C1 segment of cervical spinal cord (tissue), 14 donors: ENCODE results near the gene ZNF346.

Experiments used
- DNase-seq, 14 donors: peaks; one replicate each; lab custom pipeline; 2025; lab: John Stamatoyannopoulos, UW

Gene ZNF346

DNA sequence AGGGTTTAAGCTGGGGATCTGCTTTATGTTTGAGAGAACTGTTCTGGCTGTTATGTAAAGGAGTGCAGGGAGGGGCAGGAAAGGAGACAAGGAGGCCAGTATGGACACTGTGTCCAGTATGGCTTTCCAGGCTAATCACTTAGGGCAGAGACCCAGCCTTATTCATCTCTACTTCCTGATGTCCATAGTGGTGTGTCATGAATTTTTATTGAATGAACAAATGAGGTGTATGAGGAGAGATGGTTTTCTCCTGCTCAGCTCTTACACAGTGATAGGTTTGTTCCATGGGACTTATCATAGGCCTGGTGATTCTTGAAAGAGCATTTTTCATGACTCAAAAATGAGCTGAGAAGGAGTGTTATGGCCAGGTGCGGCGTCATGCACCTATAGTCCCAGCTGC is 43.7 kb downstream of the ZNF346 start:
- DNase-seq = no peak

DNA sequence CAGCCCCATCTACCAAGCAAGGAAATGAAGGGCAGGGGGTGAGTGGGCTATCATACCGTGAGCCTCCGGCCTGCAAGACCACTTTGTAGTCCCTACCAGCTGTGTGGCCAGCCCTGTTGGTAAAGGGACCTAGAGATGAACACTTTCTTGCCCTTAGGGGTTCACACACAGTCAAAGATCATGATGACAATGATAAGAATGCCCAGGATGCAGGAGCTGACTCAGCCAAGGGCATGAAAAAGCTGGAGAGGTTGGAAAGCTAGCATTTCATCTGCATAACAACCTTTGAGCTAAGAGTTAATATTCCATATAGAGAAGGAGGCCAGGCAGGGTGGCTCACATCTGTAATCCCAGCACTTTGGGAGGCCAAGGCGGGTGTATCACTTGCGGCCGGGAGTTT is 45.0 kb downstream of the ZNF346 start:
- no peak for DNase-seq

DNA sequence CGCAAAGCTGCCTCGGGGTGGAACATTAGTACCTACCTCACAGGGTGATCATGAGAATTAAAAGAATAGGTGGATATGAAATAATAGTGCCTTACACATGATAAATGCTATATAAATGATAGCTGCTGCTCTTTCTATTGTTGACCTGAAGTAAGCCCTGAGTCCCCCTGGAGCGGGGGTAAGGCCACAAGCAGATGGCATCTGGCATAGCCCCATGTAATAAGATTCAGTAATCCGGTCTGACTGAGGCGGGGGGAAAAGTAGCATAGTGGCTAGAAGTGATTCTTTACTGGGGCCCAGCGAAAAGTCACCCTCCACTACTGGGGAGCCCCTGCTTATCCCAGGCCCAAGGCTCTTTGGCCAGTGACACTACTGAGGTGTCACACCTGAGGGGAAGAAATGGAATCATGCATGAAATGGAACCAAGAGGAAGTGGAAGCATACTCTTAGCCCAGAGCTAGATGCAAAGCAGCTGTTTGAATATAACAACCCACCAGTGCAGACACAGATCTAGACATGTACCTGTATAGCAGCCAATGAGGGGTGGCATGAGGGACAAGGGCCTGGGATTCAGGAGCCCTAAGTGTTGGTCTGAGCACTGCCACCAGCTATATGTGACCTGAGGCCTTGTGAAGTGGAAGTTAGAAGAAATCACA is 48.2 kb downstream of the ZNF346 start:
- DNase-seq = no peak

DNA sequence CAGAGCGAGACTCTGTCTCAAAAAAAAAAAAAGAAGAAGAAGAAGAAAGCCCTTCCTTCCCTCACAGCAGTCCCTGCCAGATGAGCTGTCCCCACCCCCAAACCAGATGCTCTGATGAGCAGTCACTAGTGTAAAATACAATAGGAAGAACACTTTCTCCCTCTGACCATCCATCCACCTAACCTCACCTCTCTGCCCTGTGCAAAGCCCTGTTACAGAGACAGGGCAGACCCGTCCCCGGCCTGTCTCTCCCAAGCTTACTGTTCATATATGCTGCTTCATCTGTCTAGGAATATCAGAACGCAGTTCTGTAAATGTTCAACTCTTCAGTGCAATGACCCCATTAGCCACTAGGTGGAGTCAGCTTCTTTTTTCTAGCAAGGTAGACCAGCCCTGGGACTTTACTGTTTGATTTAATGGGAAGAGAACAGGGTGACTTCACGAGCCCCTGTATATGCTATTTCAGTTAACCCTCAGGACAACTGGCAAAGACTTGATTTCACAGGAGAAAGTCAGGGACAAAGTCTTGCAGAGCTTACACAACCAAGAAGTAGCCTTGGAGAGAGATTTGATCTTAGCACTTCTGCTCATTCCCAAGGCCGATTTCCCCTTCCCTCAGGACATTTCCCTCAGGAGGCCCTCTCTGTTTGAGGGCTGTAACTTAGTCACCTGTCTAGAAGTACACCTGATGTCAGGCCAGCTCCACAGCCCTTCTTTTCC is 49.3 kb downstream of the ZNF346 start:
- peak in 10 of 14 donors; percentile 9 to 41 (median 19) for DNase-seq

DNA sequence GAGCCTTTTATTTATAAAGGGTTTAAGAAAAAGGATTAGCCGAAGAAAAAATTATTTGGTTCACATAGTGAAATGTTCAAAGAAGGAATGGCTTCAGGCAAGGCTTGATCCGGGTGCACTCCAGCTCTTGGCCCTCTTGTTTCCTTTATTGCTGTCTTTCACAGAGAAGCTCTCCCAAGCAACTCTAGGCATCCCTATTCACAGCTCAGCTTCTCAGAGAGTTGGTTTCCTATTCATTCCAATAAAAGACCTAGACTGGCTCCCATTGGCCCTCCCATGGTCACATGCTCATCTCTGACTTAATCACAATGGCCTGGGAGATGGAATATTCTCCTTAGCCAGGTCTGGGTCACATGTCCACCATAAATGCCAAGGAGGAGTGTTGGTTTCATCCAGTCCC is 54.8 kb downstream of the ZNF346 start:
- DNase-seq = no peak

DNA sequence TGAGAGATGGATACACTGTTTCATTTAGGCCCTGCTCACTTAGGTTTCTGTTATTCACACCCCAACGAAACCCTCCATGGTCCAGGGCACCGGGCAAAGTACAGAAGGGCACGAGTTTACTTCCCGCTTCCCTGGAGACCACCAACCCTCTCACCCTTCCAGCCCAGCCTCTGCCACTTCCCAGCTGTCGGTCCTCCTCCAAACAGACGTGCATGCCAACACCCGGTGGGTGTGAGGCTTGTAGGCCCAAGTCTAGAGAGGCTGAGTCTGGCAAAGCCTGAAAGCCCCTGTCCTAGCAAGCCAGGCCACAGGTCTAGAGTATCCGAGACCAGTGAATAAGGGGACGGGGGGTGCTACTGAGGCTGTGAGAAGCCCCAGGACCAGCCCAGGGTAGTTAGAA is 57.1 kb downstream of the ZNF346 start:
- DNase-seq = no peak

DNA sequence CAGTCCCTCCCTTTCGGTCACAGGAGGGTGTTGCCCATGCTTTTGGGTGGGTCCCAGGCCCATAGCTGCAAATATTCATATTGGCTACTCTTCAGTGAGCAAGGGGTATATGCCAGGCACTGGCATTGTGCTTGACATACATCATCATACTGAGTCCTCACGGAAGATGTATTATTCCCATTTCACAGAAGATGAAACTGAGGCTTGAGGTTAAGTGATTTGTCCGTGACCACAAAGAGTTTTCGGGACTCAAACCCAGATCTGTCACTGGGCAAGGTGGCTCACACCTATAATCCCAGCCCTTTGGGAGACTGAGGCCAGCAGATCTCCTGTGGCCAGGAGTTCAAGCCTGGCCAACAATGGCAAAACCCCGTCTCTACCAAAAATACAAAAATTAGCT is 57.8 kb downstream of the ZNF346 start:
- DNase-seq = no peak

DNA sequence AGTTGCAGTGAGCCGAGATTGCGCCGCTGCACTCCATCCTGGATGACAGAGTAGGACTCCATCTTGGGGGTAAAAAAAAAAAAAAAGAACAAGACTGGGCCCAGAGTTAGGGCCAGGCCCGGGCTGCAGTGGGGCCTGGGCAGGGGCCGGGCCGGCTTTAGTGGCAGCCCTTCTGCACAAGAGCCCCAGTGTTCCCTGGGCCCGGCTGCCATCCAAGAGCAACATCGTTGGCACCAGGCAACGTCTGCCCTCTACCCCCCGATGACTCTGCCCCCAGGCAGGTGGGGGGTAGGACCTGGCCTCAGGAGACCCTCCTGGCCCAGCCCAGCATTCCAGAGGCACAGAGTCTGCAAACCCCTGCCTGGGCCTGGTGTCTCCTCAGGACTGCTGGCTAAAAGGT is 59.4 kb downstream of the ZNF346 start:
- DNase-seq = no peak

DNA sequence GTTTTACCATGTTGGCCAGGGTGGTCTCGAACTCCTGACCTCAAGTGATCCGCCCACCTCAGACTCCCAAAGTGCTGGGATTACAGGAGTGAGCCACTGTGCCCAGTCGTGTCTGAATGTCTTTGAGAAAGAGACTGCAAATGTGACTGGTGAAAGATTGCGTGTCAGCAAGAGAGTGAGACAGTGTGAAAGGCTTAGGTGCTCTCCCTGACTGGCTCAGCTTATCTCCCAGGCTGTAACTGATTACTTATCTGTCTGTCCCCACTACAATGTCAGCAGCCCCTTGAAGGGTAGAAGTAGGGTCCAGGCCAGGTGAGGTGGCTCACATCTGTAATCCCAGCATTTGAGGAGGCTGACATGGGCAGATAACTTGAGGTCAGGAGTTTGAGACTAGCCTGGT is 60.9 kb downstream of the ZNF346 start:
- no peak for DNase-seq

DNA sequence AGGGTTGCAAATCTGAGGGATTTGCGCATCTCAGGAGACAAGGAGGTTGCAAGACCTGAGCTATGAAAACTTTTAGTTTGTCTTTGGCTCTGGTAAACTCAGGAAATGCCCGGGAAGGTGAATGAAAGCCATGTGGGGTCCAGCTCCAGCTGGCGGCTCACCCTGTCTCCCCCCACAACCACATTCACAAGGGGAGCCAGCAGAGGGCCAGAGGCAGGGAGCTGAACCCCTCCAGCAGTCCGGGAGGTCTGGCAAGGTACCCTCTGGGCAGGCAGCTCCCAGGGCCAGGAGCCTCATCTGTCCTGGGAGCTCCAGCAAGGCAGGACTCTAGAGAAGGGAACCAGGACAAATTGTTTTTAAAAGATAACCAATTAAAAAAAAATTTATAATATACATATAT is 61.7 kb downstream of the ZNF346 start:
- DNase-seq = no peak

DNA sequence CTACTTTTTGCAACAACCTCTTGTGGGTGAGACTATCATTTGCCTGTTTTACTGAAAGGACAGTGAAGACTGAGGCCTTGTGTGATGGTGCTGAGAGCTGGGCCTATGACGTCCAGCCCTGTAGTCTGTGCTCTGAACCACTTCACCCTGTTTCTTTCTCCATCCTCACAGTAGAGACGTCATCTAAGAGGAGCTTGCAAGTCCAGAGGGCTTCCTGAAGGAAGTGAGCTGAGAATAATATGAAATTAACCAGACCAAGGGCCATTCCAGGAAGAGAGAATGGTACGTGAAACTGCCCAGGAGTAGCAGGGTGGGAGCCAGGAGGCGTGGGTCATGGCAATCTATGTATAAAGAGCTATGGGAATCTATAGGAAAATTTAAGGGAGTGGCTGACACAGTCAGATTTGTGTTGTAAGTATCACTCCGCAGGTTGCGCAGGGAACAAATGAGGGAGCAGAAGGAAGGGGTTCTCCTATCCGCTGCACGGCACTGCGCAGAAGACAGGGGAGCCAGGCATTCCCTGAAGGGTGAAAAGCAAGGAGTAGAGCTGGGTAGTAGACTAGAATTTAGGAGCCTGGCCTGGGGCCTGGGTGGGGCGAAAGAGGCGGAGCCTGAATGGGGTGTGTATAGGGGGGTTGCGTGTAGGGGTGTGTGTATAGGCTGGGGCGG is 63.6 kb downstream of the ZNF346 start:
- DNase-seq = no peak

DNA sequence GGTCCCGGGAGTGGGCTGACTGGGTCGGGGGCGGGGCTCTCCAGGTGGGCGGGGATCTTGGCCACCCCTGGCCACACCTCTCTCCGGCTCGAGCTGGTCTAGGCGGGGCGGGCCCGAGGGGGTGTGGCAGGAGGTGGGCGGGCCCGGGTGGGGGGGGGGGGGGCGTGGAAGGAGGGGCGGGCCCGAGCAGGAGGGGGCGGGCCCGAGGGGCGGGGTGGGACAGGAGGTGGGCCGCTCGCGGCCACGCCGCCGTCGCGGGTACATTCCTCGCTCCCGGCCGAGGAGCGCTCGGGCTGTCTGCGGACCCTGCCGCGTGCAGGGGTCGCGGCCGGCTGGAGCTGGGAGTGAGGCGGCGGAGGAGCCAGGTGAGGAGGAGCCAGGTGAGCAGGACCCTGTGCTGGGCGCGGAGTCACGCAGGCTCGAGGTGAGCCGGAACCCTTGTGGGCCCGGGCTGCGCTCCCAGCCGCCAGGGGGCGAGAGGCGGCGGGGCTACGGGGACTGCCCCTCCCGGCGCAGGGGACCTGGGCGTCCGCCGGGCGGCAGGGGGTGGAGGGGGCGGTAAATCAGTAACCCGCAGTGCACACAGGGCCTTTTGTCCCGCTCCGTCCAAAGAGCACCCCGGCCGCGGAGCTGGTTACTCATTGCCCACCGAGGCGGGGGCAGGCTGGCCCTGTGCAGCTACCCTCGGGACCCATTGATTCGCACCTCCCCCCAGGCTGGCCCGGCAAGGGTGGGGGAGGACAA is 64.3 kb downstream of the ZNF346 start, which contains the start of gene FGFR4:
Gene FGFR4 (plus strand): TSS at position 262 of the 744 bp plus-strand sequence. CDS start 2,688 bp downstream, outside the sequence.
- peak in 2 of 14 donors; percentile 3 to 50 for DNase-seq

DNA sequence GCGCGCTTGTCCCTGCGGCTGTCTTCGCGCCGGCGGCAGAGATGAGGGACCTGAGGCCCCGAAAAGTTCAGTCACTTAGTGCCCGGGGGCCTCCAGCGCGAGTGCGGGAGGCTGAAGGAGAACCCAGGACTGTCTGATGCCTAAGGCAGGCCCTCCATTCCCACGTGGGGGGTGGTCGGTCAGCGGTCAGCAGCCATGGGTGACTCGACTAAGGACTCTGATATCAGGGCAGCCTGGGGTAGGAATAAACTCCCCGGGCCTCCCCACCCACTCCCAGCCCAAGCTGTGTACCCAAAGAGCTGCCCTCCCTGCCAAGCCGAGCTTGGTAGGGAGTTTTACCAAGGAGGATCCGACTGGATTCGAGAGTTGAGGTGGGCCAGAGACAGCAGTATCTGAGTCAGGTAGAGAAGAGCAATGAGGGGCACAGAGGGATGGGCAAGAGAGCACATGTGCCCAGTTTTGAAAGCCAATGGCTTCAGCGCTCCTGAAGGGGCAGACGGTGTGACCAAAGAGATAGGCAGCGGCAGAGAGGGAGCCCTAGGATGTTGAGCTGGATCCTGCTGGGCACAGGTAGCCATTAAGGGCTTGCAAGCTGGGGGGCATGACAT is 65.0 kb downstream of the ZNF346 start:
- no peak for DNase-seq

DNA sequence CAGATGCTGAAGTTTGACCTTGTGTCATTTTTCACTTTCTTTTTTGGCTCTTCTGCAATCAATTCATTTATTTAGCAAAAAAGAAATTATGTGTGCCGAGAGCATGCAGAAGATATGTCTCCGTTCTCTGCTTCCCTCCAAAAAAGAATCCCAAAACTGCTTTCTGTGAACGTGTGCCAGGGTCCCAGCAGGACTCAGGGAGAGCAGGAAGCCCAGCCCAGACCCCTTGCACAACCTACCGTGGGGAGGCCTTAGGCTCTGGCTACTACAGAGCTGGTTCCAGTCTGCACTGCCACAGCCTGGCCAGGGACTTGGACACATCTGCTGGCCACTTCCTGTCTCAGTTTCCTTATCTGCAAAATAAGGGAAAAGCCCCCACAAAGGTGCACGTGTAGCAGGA is 66.6 kb downstream of the ZNF346 start:
- no peak for DNase-seq

DNA sequence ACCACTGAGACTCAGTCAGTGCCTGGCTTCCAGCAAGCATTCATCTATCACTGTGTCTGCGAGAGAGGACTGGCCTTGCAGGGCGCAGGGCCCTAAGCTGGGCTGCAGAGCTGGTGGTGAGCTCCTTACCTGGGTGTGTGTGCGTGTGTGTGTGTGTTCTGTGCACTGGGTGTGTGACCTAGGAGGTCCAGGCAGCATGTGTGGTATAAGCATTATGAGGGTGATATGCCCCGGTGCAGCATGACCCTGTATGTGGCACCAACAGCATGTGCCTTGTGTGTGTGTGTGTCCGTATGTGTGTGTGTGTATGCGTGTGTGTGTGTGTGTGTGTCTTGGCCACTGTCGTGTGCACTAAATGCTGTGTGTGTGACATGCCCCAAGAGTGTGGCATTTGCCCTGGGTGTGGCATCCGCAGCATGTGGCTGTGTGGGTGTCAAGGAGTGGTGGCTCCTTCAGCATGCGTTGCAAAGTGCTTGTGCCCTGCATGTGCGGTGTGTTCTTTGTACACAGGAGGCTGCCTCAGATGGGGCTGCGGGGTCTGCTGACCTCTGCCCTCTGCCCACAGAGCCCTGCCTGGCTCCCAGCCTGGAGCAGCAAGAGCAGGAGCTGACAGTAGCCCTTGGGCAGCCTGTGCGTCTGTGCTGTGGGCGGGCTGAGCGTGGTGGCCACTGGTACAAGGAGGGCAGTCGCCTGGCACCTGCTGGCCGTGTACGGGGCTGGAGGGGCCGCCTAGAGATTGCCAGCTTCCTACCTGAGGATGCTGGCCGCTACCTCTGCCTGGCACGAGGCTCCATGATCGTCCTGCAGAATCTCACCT is 67.5 kb downstream of the ZNF346 start:
- no peak for DNase-seq

DNA sequence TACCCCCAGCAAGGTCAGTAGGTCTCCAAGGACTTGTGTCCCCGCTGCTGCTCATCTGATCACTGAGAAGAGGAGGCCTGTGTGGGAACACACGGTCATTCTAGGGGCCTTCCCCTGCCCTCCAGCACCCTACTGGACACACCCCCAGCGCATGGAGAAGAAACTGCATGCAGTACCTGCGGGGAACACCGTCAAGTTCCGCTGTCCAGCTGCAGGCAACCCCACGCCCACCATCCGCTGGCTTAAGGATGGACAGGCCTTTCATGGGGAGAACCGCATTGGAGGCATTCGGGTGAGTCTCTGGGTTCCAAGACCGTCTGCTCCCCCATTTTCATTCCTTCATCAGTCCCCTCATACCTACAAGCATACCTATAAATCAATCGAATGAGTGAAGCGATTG is 68.3 kb downstream of the ZNF346 start:
- no peak for DNase-seq

DNA sequence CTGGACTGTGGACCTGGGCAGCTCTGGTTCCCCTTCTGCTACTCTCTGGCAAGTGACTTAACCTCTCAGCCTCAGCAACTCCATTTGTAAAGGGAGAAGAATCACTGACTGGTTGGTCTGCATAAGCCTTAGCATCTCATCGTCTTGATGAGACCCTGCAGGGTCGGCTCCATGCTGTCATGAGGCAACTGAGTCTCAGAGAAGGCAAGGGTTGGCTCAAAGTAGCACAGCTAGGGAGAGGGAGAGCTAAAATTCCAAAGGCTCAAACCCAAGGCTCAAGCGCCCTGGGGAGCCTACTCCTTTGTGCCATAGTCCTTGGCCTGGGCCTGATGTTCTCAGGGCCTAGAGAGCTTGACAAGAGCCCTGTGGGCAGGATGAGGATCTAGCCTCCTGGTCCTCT is 68.7 kb downstream of the ZNF346 start:
- no peak for DNase-seq

DNA sequence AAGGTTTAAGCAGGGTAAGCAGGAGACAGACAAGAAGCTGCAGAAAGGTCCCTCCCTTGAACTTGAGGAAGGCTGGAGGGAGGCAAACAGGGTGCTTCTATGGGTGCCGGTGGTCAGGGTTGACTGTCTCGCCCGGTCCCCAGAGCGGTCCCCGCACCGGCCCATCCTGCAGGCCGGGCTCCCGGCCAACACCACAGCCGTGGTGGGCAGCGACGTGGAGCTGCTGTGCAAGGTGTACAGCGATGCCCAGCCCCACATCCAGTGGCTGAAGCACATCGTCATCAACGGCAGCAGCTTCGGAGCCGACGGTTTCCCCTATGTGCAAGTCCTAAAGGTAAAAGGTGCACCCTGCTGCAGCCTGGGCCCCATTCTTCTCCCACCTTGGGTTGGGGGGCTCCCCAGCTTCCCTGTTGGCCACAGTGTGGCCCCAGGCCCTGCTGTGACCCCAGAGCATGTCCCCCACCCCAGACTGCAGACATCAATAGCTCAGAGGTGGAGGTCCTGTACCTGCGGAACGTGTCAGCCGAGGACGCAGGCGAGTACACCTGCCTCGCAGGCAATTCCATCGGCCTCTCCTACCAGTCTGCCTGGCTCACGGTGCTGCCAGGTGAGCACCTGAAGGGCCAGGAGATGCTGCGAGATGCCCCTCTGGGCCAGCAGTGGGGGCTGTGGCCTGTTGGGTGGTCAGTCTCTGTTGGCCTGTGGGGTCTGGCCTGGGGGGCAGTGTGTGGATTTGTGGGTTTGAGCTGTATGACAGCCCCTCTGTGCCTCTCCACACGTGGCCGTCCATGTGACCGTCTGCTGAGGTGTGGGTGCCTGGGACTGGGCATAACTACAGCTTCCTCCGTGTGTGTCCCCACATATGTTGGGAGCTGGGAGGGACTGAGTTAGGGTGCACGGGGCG is 69.9 kb downstream of the ZNF346 start:
- no peak for DNase-seq

DNA sequence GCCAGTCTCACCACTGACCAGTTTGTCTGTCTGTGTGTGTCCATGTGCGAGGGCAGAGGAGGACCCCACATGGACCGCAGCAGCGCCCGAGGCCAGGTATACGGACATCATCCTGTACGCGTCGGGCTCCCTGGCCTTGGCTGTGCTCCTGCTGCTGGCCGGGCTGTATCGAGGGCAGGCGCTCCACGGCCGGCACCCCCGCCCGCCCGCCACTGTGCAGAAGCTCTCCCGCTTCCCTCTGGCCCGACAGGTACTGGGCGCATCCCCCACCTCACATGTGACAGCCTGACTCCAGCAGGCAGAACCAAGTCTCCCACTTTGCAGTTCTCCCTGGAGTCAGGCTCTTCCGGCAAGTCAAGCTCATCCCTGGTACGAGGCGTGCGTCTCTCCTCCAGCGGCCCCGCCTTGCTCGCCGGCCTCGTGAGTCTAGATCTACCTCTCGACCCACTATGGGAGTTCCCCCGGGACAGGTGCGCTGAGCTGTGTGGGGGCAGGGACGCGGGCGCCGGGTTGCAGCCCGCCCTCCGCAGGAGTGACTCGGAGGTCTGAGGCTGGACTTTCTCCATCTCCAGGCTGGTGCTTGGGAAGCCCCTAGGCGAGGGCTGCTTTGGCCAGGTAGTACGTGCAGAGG is 70.7 kb downstream of the ZNF346 start:
- DNase-seq = no peak
